ENCODE results near the gene FBXO38. TPM values are rescaled to one million over a fixed set of nuclear protein-coding genes. Genes with fewer than 3 reads are reported as not detected.

FBXO38 gene
- total and polyA plus RNA-seq, 9 of the 15 experiments (the other 6 are each of a cell fraction or from before 2014, with no cell fraction given), result 7.4 to 39.4 (median 29.3) TPM

Small RNA genes lying within 50 kb of the gene (small RNA-seq; reads per million reads assigned to genes)
- not detected for gene RF00017

Other genes starting within 250 kb of the FBXO38 start
- not detected in 2 replicates for gene SPINK14, start 215.4 kb upstream of the FBXO38 start, total RNA-seq (2014; rRNA removed)
- not detected in 2 replicates for gene SPINK14, start 215.4 kb upstream of the FBXO38 start, total RNA-seq (2014; rRNA removed; fragmentation: Illumina TruSeq; extraction: Trizol)
- not detected in 2 replicates for gene SPINK14, start 215.4 kb upstream of the FBXO38 start, total RNA-seq (2015; rRNA removed; fragmentation: Illumina TruSeq; extraction: Trizol)
- gene SPINK14, start 215.4 kb upstream of the FBXO38 start, total RNA-seq (2021), result not detected in 2 replicates
- not detected in 2 replicates for gene SPINK14, start 215.4 kb upstream of the FBXO38 start, polyA plus RNA-seq (2011; rRNA removed)
- gene SPINK14, start 215.4 kb upstream of the FBXO38 start, polyA plus RNA-seq (2014; fragmentation: Illumina TruSeq; extraction: Trizol), result not detected in 2 replicates
- not detected for gene SPINK14, start 215.4 kb upstream of the FBXO38 start, polyA plus RNA-seq (2014; fragmentation: Nextera tagmentation; extraction: Ambion mirVana)
- gene SPINK14, start 215.4 kb upstream of the FBXO38 start, polyA plus RNA-seq (2014; rRNA removed), result not detected in 2 replicates
- gene SPINK6, start 180.9 kb upstream of the FBXO38 start, total RNA-seq (2014; rRNA removed), result not detected in 2 replicates
- not detected in 2 replicates for gene SPINK6, start 180.9 kb upstream of the FBXO38 start, total RNA-seq (2014; rRNA removed; fragmentation: Illumina TruSeq; extraction: Trizol)
- not detected in 2 replicates for gene SPINK6, start 180.9 kb upstream of the FBXO38 start, total RNA-seq (2015; rRNA removed; fragmentation: Illumina TruSeq; extraction: Trizol)
- not detected in 2 replicates for gene SPINK6, start 180.9 kb upstream of the FBXO38 start, total RNA-seq (2021)
- not detected in 2 replicates for gene SPINK6, start 180.9 kb upstream of the FBXO38 start, polyA plus RNA-seq (2011; rRNA removed)
- gene SPINK6, start 180.9 kb upstream of the FBXO38 start, polyA plus RNA-seq (2014; fragmentation: Illumina TruSeq; extraction: Trizol), result not detected in 2 replicates
- gene SPINK6, start 180.9 kb upstream of the FBXO38 start, polyA plus RNA-seq (2014; fragmentation: Nextera tagmentation; extraction: Ambion mirVana), result not detected
- not detected in 2 replicates for gene SPINK6, start 180.9 kb upstream of the FBXO38 start, polyA plus RNA-seq (2014; rRNA removed)
- gene MARCOL, start 145.4 kb upstream of the FBXO38 start, total RNA-seq (2014; rRNA removed), result not detected in 2 replicates
- gene MARCOL, start 145.4 kb upstream of the FBXO38 start, total RNA-seq (2014; rRNA removed; fragmentation: Illumina TruSeq; extraction: Trizol), result not detected in 2 replicates
- gene MARCOL, start 145.4 kb upstream of the FBXO38 start, total RNA-seq (2015; rRNA removed; fragmentation: Illumina TruSeq; extraction: Trizol), result not detected in 2 replicates
- gene MARCOL, start 145.4 kb upstream of the FBXO38 start, total RNA-seq (2021), result not detected in 2 replicates
- not detected in 2 replicates for gene MARCOL, start 145.4 kb upstream of the FBXO38 start, polyA plus RNA-seq (2011; rRNA removed)
- not detected in 2 replicates for gene MARCOL, start 145.4 kb upstream of the FBXO38 start, polyA plus RNA-seq (2014; fragmentation: Illumina TruSeq; extraction: Trizol)
- not detected for gene MARCOL, start 145.4 kb upstream of the FBXO38 start, polyA plus RNA-seq (2014; fragmentation: Nextera tagmentation; extraction: Ambion mirVana)
- gene MARCOL, start 145.4 kb upstream of the FBXO38 start, polyA plus RNA-seq (2014; rRNA removed), result not detected in 2 replicates
- gene SPINK13, start 115.2 kb upstream of the FBXO38 start, total RNA-seq (2014; rRNA removed), result not detected in 2 replicates
- not detected in 2 replicates for gene SPINK13, start 115.2 kb upstream of the FBXO38 start, total RNA-seq (2014; rRNA removed; fragmentation: Illumina TruSeq; extraction: Trizol)
- gene SPINK13, start 115.2 kb upstream of the FBXO38 start, total RNA-seq (2015; rRNA removed; fragmentation: Illumina TruSeq; extraction: Trizol), result not detected in 2 replicates
- gene SPINK13, start 115.2 kb upstream of the FBXO38 start, total RNA-seq (2021), result not detected in 2 replicates
- gene SPINK13, start 115.2 kb upstream of the FBXO38 start, polyA plus RNA-seq (2011; rRNA removed), result 0.07 TPM in 1 of 2 replicates, not detected in the other
- not detected in 2 replicates for gene SPINK13, start 115.2 kb upstream of the FBXO38 start, polyA plus RNA-seq (2014; fragmentation: Illumina TruSeq; extraction: Trizol)
- not detected for gene SPINK13, start 115.2 kb upstream of the FBXO38 start, polyA plus RNA-seq (2014; fragmentation: Nextera tagmentation; extraction: Ambion mirVana)
- not detected in 2 replicates for gene SPINK13, start 115.2 kb upstream of the FBXO38 start, polyA plus RNA-seq (2014; rRNA removed)
- not detected in 2 replicates for gene SPINK7, start 71.5 kb upstream of the FBXO38 start, total RNA-seq (2014; rRNA removed)
- gene SPINK7, start 71.5 kb upstream of the FBXO38 start, total RNA-seq (2014; rRNA removed; fragmentation: Illumina TruSeq; extraction: Trizol), result not detected in 2 replicates
- not detected in 2 replicates for gene SPINK7, start 71.5 kb upstream of the FBXO38 start, total RNA-seq (2015; rRNA removed; fragmentation: Illumina TruSeq; extraction: Trizol)
- not detected in 2 replicates for gene SPINK7, start 71.5 kb upstream of the FBXO38 start, total RNA-seq (2021)
- not detected in 2 replicates for gene SPINK7, start 71.5 kb upstream of the FBXO38 start, polyA plus RNA-seq (2011; rRNA removed)
- gene SPINK7, start 71.5 kb upstream of the FBXO38 start, polyA plus RNA-seq (2014; fragmentation: Illumina TruSeq; extraction: Trizol), result not detected in 2 replicates
- gene SPINK7, start 71.5 kb upstream of the FBXO38 start, polyA plus RNA-seq (2014; fragmentation: Nextera tagmentation; extraction: Ambion mirVana), result not detected
- gene SPINK7, start 71.5 kb upstream of the FBXO38 start, polyA plus RNA-seq (2014; rRNA removed), result not detected in 2 replicates
- gene SPINK9, start 48.4 kb upstream of the FBXO38 start, total RNA-seq (2014; rRNA removed), result not detected in 2 replicates
- not detected in 2 replicates for gene SPINK9, start 48.4 kb upstream of the FBXO38 start, total RNA-seq (2014; rRNA removed; fragmentation: Illumina TruSeq; extraction: Trizol)
- gene SPINK9, start 48.4 kb upstream of the FBXO38 start, total RNA-seq (2015; rRNA removed; fragmentation: Illumina TruSeq; extraction: Trizol), result not detected in 2 replicates
- not detected in 2 replicates for gene SPINK9, start 48.4 kb upstream of the FBXO38 start, total RNA-seq (2021)
- not detected in 2 replicates for gene SPINK9, start 48.4 kb upstream of the FBXO38 start, polyA plus RNA-seq (2011; rRNA removed)
- gene SPINK9, start 48.4 kb upstream of the FBXO38 start, polyA plus RNA-seq (2014; fragmentation: Illumina TruSeq; extraction: Trizol), result not detected in 2 replicates
- not detected for gene SPINK9, start 48.4 kb upstream of the FBXO38 start, polyA plus RNA-seq (2014; fragmentation: Nextera tagmentation; extraction: Ambion mirVana)
- not detected in 2 replicates for gene SPINK9, start 48.4 kb upstream of the FBXO38 start, polyA plus RNA-seq (2014; rRNA removed)

All from K562 (cell line).